Colonic mucosa (tissue), 4 donors: ENCODE data around the gene COG8. TPM values are rescaled to one million over a fixed set of nuclear protein-coding genes. Genes with fewer than 3 reads are reported as not detected.

Experiments used
- DNase-seq: peaks from one replicate; pipeline ENCODE4 v3.0.0-alpha.2; 2020
- H3K27ac ChIP-seq: fragments of 200-600 bp; one replicate; pipeline ENCODE4 v1.8.0; 2021
- H3K27me3 ChIP-seq: fragments of 200-600 bp; one replicate; pipeline ENCODE4 v1.8.0; 2021
- H3K36me3 ChIP-seq: fragments of 200-600 bp; one replicate; pipeline ENCODE4 v1.8.0; 2021
- H3K4me1 ChIP-seq: fragments of 200-600 bp; one replicate; pipeline ENCODE4 v1.8.0; 2021; ENCODE audit warnings: mild to moderate bottlenecking
- H3K4me3 ChIP-seq: fragments of 200-600 bp; one replicate; pipeline ENCODE4 v1.8.0; 2021
- H3K9ac ChIP-seq, 2 donors: one replicate each; pipeline ENCODE4 v1.7.0; 2013; ENCODE audit warnings: control low read depth in 2 of 2, low read depth in 2 of 2, low read length in 2 of 2
- H3K9me3 ChIP-seq: fragments of 200-600 bp; one replicate; pipeline ENCODE4 v1.8.0; 2021
- intact Hi-C: fragments of 100-400 bp; cut with DNase I; formaldehyde crosslinking; loops from one replicate; pipeline ENCODE4 v1.14.1; 2022
- total RNA-seq, 2 donors: library from RNA; stranded (reverse); fragmentation: NEBNext Ultra II Directional in 1 of 2; extraction: Animal tissue kit (Norgen Biotek cat#: 25700) in 1 of 2; gene quantifications; one replicate each; pipeline ENCODE4 v1.2.1, GENCODE V29; 2021
- TF ChIP-seq, protein P1 (sequence below): fragments of 200-600 bp; IDR thresholded peaks from one replicate; pipeline ENCODE4 v1.8.0; 2022; ENCODE audit warnings: antibody characterized with exemption, mild to moderate bottlenecking
- donor health status: healthy.
- donor health status: DM: no; HTN: no; CAD: no.
- donor health status: DM: no; HTN: no; CAD: no.

The COG8 gene
- total RNA-seq, 2 donors from 2014 or later: 28.4 to 44.5 TPM

DNA sequence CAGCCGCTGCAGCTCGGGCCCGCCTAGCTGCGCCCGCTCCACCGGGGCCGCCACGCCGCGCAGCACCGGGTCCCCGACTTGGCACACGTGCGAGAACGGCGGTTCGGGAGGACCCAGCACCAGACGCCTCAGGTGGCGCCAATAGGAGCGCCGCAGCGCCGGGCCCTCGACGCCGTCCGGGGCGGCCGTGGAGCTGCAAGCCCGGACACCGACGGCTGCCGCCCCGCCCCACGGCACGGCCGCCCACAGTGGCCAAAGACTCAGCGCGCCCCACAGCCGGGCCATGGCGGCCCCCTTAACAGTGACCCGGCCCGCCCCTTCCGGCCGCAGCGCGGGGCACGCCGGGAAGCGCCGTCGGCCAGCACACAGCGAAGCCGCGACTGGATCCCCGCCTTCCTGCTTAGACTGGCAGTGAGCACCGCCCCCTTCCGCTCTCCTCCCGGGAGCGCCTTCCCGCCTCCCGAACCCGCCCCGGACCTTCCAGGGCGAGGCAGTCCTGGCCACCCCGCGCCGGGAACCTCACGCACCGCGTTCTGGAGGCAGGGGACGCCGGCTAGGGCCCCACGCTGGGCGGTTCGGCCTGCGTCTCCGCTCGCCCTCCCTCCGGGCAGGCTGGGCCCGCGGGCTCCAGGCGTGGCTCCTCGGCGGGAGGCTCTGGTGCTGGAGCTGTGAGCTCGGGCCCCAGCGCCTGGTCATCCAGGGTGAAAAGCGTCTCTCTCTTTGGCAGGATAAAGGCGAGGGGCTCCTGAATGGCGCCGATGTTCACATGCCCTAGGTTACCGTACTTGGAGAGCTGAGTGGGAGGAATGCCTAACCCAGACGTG lies 8.9 kb downstream of the COG8 start, which contains the start of gene PDF:
Gene PDF (minus strand): TSS at position 303 of the 824 bp plus-strand sequence. CDS start 18 bp downstream, at position 285.
- peak within 1 kb of the TSS; percentile 99 for H3K4me3 ChIP-seq
- intact Hi-C loops: no loop called here
- H3K36me3 ChIP-seq: peaks cover 8% of the 10 kb centered on the region
- H3K27ac ChIP-seq: peak within 1 kb of the TSS; percentile 95
- TF ChIP-seq, protein P1, sequence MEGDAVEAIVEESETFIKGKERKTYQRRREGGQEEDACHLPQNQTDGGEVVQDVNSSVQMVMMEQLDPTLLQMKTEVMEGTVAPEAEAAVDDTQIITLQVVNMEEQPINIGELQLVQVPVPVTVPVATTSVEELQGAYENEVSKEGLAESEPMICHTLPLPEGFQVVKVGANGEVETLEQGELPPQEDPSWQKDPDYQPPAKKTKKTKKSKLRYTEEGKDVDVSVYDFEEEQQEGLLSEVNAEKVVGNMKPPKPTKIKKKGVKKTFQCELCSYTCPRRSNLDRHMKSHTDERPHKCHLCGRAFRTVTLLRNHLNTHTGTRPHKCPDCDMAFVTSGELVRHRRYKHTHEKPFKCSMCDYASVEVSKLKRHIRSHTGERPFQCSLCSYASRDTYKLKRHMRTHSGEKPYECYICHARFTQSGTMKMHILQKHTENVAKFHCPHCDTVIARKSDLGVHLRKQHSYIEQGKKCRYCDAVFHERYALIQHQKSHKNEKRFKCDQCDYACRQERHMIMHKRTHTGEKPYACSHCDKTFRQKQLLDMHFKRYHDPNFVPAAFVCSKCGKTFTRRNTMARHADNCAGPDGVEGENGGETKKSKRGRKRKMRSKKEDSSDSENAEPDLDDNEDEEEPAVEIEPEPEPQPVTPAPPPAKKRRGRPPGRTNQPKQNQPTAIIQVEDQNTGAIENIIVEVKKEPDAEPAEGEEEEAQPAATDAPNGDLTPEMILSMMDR: no peak
- no peaks in the 10 kb centered on the region for H3K9me3 ChIP-seq
- DNase-seq: peak; percentile 97
- no peaks in the 10 kb centered on the region for H3K27me3 ChIP-seq
- peaks cover 32% of the 10 kb centered on the region for H3K4me1 ChIP-seq
- peak within 1 kb of the TSS; percentile 81 to 89 for H3K9ac ChIP-seq

DNA sequence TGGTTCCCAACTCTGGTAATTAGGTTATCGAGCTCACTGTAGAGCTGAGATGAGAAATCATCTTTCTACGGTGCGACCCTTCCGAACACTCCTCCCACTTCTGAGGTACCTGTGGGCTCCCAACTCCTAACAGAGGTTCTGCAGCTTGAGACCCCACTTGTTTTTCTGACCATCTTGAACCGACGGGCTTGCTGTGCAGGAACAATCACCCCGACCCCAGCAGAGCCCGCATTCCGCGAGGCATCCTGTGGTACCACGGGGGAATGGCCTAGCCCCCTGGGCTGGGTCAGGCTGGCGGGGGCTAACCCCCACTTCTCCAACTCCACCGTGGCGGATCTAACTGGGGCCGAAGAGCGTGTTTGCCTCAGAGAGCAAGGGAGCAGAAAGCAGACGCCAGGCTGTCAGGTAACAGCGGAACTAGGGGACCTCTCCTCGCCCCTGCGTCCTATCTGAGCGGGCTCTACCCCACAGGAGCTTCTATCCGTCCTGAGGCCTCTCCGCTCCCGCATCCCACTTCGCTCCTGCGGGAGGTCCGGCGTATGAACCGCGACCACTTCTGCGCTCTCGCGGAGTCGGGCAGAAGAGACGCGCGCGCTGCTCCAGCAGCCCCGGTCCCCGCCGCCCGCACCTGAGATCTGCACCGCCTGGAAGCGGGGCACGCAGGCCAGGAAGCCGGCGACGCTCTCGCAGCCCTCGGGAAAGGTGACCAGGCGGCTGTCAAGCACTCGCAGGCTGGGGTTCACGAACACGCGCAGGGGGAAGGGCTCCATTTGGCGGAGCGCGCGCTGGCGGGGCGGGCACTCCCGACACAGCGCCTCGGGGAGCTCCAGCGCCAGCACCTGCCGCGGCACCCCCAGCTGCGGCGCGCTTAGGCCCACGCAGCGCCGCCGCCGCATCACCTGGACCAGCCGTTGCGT lies 9.7 kb downstream of the COG8 start:
- Histone ChIP-seq H3K27me3 (no peaks in the 10 kb centered on the region), H3K27ac (peak overlapping the region; percentile 95), H3K36me3 (peaks cover 3% of the 10 kb centered on the region), H3K9ac (peak overlapping the region; percentile 81 to 89), H3K9me3 (no peaks in the 10 kb centered on the region), H3K4me3 (peak overlapping the region; percentile 99), H3K4me1 (peaks cover 32% of the 10 kb centered on the region)
- peak; percentile 49 for DNase-seq
- TF ChIP-seq, protein P1: no peak
- intact Hi-C loops: no loop called here

DNA sequence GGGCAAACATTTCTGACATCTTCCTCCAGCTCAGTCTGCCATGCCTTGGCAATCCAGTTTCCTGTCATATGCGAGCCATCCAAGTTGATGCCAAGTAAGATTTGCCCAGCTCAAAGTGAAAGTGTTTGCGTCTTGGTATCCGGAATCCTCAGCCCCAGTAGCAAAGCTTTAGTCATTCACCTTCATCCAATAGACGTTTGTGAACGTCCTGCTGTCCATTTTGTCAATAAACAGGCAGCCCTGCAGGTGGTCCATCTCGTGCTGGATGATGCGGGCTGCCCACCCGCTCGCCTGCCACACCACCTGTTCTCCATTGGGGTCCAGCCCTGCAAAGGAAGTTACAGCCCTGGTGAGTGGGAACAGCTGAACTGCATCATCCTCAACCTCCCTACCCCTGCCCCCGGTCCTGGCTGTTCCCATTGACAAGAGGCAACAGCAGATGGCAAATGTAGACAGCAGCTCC lies 10.5 kb downstream of the COG8 start:
- TF ChIP-seq, protein P1: no peak
- Histone ChIP-seq H3K27me3 (no peaks in the 10 kb centered on the region), H3K4me3 (peak overlapping the region; percentile 99), H3K36me3 (no peaks in the 10 kb centered on the region), H3K9ac (peak overlapping the region; percentile 47 to 81), H3K9me3 (no peaks in the 10 kb centered on the region), H3K4me1 (peaks cover 34% of the 10 kb centered on the region), H3K27ac (no peak overlapping the region)
- no peak for DNase-seq
- intact Hi-C loops: no loop called here

DNA sequence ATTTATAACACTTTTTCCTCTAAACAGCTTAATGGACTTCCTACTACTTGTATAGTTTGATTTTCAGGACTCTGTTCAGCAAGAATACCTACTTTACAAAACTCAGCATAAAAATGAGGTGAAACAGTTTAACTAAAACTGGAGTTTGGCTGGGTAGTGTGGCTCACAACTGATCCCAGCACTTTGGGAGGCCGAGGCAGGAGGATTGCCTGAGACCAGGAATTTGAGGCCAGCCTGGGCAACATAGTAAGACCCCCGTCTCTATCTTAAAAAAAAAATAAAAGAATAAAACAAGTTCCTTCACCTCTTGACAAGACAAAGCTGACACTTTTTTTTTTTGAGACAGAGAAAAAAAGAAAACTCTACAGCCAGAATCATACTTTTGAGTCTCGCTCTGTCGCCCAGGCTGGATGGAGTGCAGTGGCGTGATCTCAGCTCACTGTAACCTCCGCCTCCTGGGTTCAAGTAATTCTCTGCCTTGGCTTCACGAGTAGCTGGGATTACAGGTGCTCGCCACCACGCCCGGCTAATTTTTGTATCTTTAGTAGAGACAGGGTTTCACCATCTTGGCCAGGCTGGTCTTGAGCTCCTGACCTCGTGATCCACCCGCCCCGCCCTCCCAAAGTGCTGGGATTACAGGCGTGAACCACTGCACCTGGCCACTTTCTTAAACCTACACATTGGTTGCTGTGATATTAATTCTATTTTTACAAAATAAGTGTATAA lies 11.6 kb downstream of the COG8 start:
- DNase-seq: no peak
- H3K36me3 ChIP-seq: peaks cover 3% of the 10 kb centered on the region
- no peaks in the 10 kb centered on the region for H3K27me3 ChIP-seq
- TF ChIP-seq, protein P1: no peak
- intact Hi-C loops: no loop called here
- no peak overlapping the region for H3K4me3 ChIP-seq
- peaks cover 35% of the 10 kb centered on the region for H3K4me1 ChIP-seq
- no peaks in the 10 kb centered on the region for H3K9me3 ChIP-seq
- no peak overlapping the region for H3K27ac ChIP-seq
- peak overlapping the region in 1 of 2 donors; percentile 12 for H3K9ac ChIP-seq
